NOMO-1 treated with DMSO at 0.1 percent for 48 hours (cell line): ENCODE results near the gene TOMM22.

ENCODE experiments used
- DNase-seq: peaks from one replicate; lab custom pipeline; 2025; ENCODE audit not compliant: unreplicated experiment; lab: John Stamatoyannopoulos, UW

TOMM22 gene

DNA sequence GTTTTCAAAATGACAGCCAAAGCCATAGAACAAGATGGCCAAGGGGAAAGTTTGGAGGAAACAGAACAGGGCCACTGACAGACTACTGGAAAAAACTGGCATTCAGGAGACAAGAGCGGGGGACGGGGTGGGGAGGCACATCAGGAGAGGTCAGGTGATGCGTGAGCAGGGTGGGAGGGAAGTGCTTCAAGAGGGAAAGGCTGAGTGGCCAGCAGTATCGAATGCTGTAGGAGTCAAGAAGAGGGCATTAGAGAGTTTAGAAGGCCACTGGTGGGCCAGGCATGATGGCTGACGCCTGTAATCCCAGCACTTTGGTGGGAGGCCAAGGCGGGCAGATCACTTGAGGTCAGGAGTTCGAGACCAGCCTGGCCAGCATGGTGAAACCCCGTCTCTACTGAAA, 32.2 kb downstream of the TOMM22 start:
- DNase-seq: no peak

DNA sequence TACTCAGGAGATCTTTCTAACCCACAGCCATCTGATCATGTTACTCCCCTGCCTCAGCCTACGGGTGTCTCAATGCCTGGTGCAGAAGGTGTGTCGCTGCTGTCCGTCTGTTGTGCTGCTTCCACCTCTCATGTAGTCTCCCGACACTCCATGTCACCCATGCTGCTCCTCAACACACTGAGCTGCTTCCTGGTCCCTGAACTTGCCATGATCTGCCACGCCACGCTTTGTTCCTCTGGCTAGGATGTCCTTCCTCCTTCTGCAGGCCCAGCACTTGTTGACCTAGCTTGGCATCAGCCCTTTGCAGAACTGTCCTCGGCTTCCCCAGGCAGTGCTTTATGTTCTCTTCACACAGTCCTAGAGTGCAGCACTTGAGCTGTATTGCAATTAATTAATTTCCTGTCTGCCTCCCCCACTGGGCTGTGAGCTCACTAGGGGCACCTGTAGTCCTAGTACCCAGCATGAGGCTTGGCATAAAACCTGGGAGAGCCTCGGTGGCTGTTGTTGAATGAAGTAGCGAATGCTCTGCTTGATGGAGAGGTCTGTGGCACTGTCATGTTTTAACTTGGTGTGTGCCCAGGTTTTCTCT, 33.5 kb downstream of the TOMM22 start:
- no peak for DNase-seq

DNA sequence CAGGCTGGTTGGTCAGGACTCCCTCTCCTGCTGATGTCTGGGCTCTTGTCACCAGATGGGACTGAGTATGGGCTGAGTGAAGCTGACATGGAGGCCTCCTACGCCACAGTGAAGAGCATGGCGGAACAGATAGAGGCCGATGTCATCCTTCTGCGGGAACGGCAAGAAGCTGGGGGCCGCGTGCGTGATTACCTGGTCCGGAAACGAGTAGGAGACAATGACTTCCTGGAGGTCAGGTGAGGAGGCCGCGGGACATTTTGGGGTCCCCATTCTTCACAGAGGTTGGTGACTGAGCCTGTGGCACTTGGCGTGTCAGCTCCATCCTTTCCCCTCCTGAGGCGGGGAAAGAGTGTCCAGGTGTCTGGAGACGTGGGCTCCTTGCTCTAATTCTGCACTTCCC, 34.1 kb downstream of the TOMM22 start:
- no peak for DNase-seq

GRCh38 chr22:38716271-38716670, 34.5 kb downstream of the TOMM22 start:
- no peak for DNase-seq

GRCh38 chr22:38716826-38717225, 35.1 kb downstream of the TOMM22 start:
- DNase-seq: no peak

GRCh38 chr22:38717244-38717643, 35.5 kb downstream of the TOMM22 start:
- no peak for DNase-seq

DNA sequence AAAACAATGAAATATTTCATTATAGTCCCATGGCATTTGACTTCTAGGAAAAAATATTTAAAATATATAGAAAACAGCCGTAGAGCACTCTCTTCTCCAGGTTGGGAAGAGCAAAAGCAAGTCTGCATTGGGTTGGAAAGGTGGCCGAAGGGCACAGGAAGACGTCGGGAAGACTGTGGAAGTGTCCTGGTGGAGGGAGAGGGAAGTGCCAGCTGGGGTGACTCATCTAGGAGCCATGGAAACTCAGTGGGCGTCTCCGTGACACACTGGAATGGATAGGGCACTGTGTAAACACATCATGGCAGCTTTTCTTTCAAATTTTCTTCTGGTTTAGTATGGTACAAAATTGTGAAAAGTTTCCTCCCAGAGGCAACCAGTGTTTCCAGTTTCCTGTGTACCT, 36.7 kb downstream of the TOMM22 start:
- no peak for DNase-seq

GRCh38 chr22:38719196-38719595, 37.4 kb downstream of the TOMM22 start:
- DNase-seq: no peak

GRCh38 chr22:38720350-38720749, 38.6 kb downstream of the TOMM22 start:
- no peak for DNase-seq

- DNase-seq: no peak
Measured at GRCh38 chr22:38721551-38721950, 39.8 kb downstream of the TOMM22 start.

- no peak for DNase-seq
Measured at GRCh38 chr22:38724176-38724575, 42.4 kb downstream of the TOMM22 start.

DNA sequence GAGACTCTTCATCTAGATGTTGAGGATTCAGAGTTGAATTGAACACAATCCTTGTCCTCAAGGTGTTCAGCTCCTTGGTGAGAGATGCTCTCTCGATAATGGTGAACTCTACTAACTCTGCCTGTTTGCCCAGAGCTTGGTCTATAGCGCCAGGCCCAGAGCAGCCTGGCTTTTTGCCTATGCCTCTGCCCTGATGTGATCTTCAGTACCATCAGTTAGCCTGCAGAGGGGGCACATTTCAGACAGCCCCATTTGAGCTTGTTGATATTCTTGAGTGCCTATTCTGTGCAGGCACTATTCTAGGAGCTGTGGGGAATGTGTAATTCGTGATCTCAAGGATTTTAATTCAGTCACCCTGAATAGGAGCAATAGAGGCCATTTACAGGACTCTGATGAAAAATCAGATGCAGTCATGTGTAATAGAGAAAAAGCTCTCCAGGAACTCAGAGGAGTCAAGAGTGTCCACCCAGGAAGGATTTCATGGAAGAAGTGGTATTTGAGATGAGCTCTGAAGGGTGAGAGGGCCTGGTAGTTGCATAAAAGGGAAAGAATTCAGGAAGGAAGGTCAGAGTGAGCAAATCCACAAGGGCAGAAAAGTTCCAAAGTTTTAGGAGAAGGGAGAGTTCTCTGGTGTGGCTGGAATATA, 43.3 kb downstream of the TOMM22 start:
- DNase-seq: peak; percentile 13

DNA sequence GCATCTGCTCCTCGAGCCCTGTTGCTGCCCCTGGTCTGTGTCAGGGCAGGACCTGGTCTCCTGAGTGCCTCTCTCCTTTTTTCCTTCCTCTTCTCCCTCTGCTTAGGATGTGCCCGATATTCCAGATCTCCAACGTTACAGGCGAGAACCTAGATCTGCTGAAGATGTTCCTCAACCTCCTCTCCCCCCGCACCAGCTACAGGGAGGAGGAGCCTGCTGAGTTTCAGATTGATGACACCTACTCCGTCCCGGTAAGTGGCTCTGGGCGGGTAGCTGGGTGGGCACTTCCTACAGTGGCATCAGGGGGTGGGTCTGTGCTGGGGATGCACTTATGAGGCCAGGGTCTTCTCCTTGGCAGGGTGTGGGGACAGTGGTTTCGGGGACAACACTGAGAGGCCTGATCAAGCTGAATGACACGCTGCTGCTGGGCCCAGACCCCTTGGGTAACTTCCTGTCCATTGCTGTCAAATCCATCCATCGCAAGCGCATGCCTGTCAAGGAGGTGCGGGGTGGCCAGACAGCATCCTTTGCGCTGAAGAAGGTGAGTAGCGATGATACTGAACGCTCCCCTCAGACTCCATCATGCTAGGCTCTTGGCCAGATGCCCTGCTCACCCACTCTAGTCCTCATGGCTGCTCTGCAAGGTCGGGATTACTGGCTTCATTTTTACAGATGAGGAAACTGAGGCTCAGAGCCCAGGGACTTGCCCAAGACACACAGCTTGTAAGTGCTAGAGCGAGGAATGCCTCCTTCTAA, 44.3 kb downstream of the TOMM22 start:
- no peak for DNase-seq

DNA sequence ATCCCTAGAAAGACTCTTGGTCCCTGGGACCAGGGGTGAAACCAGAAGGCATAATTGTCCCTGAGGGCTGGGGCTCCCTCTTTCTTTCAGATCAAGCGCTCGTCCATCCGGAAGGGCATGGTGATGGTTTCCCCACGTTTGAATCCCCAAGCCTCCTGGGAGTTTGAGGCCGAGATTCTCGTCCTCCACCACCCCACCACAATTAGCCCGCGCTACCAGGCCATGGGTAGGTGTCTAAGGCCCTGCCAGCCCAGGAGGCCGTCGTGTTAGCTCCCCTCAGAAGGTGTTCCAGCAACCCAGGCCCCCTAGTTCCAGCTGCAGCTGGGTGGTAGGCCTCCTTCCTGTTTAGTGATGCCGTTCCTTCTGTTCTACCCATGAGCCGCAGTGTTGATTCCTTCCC, 45.4 kb downstream of the TOMM22 start:
- DNase-seq: no peak

DNA sequence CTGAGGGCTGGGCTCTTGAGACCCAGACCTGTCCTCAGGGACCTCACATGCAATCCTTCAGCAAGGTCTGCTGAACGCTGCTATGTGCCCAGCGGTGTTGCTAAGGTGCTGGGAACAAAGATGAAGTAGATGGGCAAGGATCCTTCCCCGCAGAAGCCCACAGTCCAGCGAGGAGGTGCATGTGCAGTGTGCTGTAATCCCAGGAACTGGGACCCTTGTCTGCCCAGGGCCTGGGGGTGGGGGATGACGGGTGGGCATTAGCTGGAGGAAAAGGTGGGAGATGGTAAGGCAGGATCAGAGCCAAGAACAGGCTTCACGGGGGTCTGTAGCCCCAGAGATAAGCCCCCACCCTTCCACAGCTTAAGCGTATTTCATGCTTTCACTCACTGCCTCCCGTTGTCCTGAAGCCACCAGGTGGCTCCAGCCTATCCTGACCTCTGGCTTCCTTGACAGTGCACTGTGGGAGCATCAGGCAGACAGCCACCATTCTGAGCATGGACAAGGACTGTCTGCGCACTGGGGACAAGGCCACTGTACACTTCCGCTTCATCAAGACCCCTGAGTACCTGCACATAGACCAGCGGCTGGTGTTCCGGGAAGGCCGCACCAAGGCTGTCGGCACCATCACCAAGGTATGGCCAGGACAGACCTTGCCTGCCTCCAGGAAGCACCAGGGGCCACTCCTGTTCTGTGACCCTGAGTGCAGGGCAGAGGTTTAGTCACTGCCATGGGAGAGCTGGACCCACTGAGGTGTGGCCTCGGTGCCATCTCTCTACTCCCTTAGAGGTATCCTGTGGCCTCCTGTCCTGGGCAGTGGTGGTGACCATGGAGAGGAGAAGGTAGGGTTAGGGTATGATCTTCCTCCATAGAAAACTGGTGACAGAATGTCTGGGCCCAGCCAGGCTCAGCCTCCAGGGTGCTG, 46.0 kb downstream of the TOMM22 start:
- DNase-seq: no peak

- DNase-seq: no peak
Measured at GRCh38 chr22:38728871-38729796, 47.4 kb downstream of the TOMM22 start.

GRCh38 chr22:38729946-38730345, 48.2 kb downstream of the TOMM22 start:
- DNase-seq: no peak

- no peak for DNase-seq
Measured at GRCh38 chr22:38730411-38730871, 48.7 kb downstream of the TOMM22 start.

- no peak for DNase-seq
Measured at GRCh38 chr22:38731703-38732161, 50.0 kb downstream of the TOMM22 start.

GRCh38 chr22:38732251-38732815, 50.6 kb downstream of the TOMM22 start:
- no peak for DNase-seq
